ENCODE results near the gene MEGF6.

MEGF6 gene

DNA sequence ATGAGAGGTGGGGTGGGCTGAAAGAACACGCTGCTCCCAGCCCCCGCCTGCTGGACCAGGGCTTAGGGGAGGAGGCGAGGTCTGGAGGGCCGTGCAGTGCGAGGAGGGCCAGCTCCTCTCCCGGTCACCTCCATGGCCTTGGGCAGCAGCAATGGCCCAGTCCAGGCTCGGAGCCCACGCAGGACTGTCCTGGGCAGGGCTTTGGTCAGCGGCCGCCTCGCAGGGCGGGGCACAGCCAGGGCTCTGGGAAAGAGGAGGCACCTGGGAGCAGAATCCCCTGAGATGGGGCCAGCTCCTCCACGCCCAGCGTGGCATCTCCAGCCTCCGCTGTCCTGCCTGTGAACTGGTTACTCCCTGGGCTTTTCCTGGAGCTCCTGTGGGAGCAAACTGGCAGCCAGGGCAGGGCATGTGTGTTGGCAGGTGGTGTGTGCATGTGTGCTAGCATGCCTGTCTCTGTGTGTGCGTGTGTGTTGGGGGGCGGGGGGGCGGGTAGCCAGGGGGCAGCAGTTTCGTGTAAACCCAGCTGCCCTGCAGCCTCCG, 129.4 kb downstream of the MEGF6 start:
- no peaks in the 10 kb centered on the region for H3K4me1 ChIP-seq (ENCODE audit: control insufficient read depth, low read length)
- H3F3A ChIP-seq (ENCODE audit: control insufficient read depth, insufficient read depth), result no peaks in the 10 kb centered on the region
- no peaks in the 10 kb centered on the region for H3K27me3 ChIP-seq (ENCODE audit: control insufficient read depth, low read length)
- no peak overlapping the region for H3K27ac ChIP-seq (ENCODE audit: low read depth, low read length)
- H3K36me3 ChIP-seq (ENCODE audit: control insufficient read depth, low read length), result no peaks in the 10 kb centered on the region
- no peaks in the 10 kb centered on the region for H3K79me2 ChIP-seq (ENCODE audit: control insufficient read depth, low read length)
- no peaks in the 10 kb centered on the region for H3K9me3 ChIP-seq (ENCODE audit: control insufficient read depth, insufficient read depth, low read length)
- no peak overlapping the region for H3K4me2 ChIP-seq (ENCODE audit: low read length)
- H4K20me1 ChIP-seq (ENCODE audit: control insufficient read depth, insufficient read depth, low read depth, low read length), result no peaks in the 10 kb centered on the region
- TF ChIP-seq, protein P1, sequence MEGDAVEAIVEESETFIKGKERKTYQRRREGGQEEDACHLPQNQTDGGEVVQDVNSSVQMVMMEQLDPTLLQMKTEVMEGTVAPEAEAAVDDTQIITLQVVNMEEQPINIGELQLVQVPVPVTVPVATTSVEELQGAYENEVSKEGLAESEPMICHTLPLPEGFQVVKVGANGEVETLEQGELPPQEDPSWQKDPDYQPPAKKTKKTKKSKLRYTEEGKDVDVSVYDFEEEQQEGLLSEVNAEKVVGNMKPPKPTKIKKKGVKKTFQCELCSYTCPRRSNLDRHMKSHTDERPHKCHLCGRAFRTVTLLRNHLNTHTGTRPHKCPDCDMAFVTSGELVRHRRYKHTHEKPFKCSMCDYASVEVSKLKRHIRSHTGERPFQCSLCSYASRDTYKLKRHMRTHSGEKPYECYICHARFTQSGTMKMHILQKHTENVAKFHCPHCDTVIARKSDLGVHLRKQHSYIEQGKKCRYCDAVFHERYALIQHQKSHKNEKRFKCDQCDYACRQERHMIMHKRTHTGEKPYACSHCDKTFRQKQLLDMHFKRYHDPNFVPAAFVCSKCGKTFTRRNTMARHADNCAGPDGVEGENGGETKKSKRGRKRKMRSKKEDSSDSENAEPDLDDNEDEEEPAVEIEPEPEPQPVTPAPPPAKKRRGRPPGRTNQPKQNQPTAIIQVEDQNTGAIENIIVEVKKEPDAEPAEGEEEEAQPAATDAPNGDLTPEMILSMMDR (IDR thresholded peaks at IDR 0.05; ENCODE audit: low read depth, low read length, poor library complexity, severe bottlenecking), result no peak
- no peak for TF ChIP-seq EZH2phosphoT487 (IDR thresholded peaks at IDR 0.05; ENCODE audit: borderline replicate concordance, low read length)
- H3K4me3 ChIP-seq (ENCODE audit: low read length), result no peak overlapping the region
- no peaks in the 10 kb centered on the region for H3K9me2 ChIP-seq (replicated peaks; ENCODE audit: control insufficient read depth, low read length)

DNA sequence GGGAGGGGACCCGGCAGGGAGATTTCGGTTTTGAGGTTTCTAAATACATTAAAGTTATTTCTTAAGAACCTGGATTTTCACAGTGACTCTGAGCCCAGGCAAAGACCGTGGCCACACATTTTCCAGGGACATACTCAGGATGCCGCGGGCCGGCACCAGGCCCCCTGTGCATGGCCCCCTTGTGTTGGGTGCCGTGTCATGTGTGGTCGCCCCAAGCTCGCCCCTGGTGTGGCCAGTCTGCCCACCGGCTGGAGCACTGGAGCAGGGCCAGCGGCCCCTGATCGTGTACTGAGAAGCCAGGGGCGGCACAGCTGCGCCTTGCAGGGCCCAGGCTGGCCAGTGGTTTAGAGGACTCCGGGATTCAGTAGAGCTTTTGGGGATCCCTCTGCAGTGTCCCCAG, 130.3 kb downstream of the MEGF6 start:
- no peaks in the 10 kb centered on the region for H3K36me3 ChIP-seq (ENCODE audit: control insufficient read depth, low read length)
- no peaks in the 10 kb centered on the region for H3K9me3 ChIP-seq (ENCODE audit: control insufficient read depth, insufficient read depth, low read length)
- H3K4me3 ChIP-seq (ENCODE audit: low read length), result no peak overlapping the region
- no peak overlapping the region for H3K27ac ChIP-seq (ENCODE audit: low read depth, low read length)
- no peaks in the 10 kb centered on the region for H4K20me1 ChIP-seq (ENCODE audit: control insufficient read depth, insufficient read depth, low read depth, low read length)
- H3K4me1 ChIP-seq (ENCODE audit: control insufficient read depth, low read length), result no peaks in the 10 kb centered on the region
- no peaks in the 10 kb centered on the region for H3K9me2 ChIP-seq (replicated peaks; ENCODE audit: control insufficient read depth, low read length)
- H3F3A ChIP-seq (ENCODE audit: control insufficient read depth, insufficient read depth), result no peaks in the 10 kb centered on the region
- H3K4me2 ChIP-seq (ENCODE audit: low read length), result no peak overlapping the region
- no peaks in the 10 kb centered on the region for H3K27me3 ChIP-seq (ENCODE audit: control insufficient read depth, low read length)
- H3K79me2 ChIP-seq (ENCODE audit: control insufficient read depth, low read length), result no peaks in the 10 kb centered on the region
- TF ChIP-seq EZH2phosphoT487 (IDR thresholded peaks at IDR 0.05; ENCODE audit: borderline replicate concordance, low read length), result no peak
- TF ChIP-seq, protein P1 (IDR thresholded peaks at IDR 0.05; ENCODE audit: low read depth, low read length, poor library complexity, severe bottlenecking), result no peak

DNA sequence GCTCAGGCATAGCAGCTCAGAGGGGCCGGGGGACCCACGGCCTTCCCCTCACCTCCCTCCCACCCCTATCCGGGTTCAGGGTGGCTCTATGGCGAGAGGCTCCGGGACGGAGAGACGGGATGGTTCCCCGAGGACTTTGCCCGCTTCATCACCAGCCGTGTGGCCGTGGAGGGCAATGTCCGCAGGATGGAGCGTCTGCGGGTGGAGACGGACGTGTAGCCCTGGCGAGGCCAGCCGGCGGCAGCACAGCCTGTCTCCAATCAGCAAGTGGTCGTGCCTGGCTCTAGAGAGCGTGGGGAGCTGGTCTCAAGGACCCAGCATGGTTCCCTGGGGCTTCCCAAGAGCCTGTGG, 131.0 kb downstream of the MEGF6 start:
- Histone ChIP-seq H3K4me3 (ENCODE audit: low read length) (no peak overlapping the region), H3F3A (ENCODE audit: control insufficient read depth, insufficient read depth) (no peaks in the 10 kb centered on the region), H3K9me3 (ENCODE audit: control insufficient read depth, insufficient read depth, low read length) (no peaks in the 10 kb centered on the region), H3K4me1 (ENCODE audit: control insufficient read depth, low read length) (no peaks in the 10 kb centered on the region), H3K79me2 (ENCODE audit: control insufficient read depth, low read length) (no peaks in the 10 kb centered on the region), H4K20me1 (ENCODE audit: control insufficient read depth, insufficient read depth, low read depth, low read length) (no peaks in the 10 kb centered on the region), H3K9me2 (replicated peaks; ENCODE audit: control insufficient read depth, low read length) (no peaks in the 10 kb centered on the region), H3K4me2 (ENCODE audit: low read length) (no peak overlapping the region), H3K36me3 (ENCODE audit: control insufficient read depth, low read length) (no peaks in the 10 kb centered on the region), H3K27ac (ENCODE audit: low read depth, low read length) (no peak overlapping the region), H3K27me3 (ENCODE audit: control insufficient read depth, low read length) (no peaks in the 10 kb centered on the region)
- TF ChIP-seq, protein P1 (IDR thresholded peaks at IDR 0.05; ENCODE audit: low read depth, low read length, poor library complexity, severe bottlenecking), result no peak
- no peak for TF ChIP-seq EZH2phosphoT487 (IDR thresholded peaks at IDR 0.05; ENCODE audit: borderline replicate concordance, low read length)
